Lung (tissue), 12 donors: ENCODE data around the gene CTCF. TPM values are rescaled to one million over a fixed set of nuclear protein-coding genes. Genes with fewer than 3 reads are reported as not detected.

ENCODE experiments used
- ATAC-seq: fragments of 200-7000 bp; cut with Tn5 transposase; one replicate; pipeline ENCODE4 v1.9.1; 2020; ENCODE audit warnings: moderate number of reproducible peaks; ENCODE audit not compliant: insufficient read depth, low FRiP score
- DNase-seq, 3 donors: peaks; one replicate each; pipeline ENCODE4 v3.0.0-alpha.2; 2013 to 2017
- H3K27ac ChIP-seq, 2 donors: one replicate each; pipeline ENCODE4 v1.5.1; 2013; ENCODE audit warnings: mild to moderate bottlenecking in 2 of 2, moderate library complexity in 2 of 2, control low read depth in 1 of 2, inconsistent platforms in 1 of 2, low read depth in 1 of 2, low read length in 1 of 2
- H3K27me3 ChIP-seq, 3 donors: one replicate each; pipeline ENCODE4 v1.5.1; 2013; ENCODE audit warnings: low read length in 2 of 3; ENCODE audit not compliant: control insufficient read depth in 3 of 3, insufficient read depth in 3 of 3
- H3K36me3 ChIP-seq, 4 donors: one replicate each; pipeline ENCODE4 v1.5.1; 2013; ENCODE audit warnings: low read length in 4 of 4, mild to moderate bottlenecking in 1 of 4, moderate library complexity in 1 of 4; ENCODE audit not compliant: control insufficient read depth in 4 of 4, insufficient read depth in 4 of 4
- H3K4me1 ChIP-seq, 5 donors: one replicate each; pipeline ENCODE4 v1.5.1; 2013; ENCODE audit warnings: low read length in 5 of 5, mild to moderate bottlenecking in 2 of 5, moderate library complexity in 1 of 5; ENCODE audit not compliant: control insufficient read depth in 5 of 5, insufficient read depth in 5 of 5
- H3K4me3 ChIP-seq: one replicate; pipeline ENCODE4 v1.5.1; 2013; ENCODE audit warnings: mild to moderate bottlenecking, control low read depth, moderate library complexity
- H3K9ac ChIP-seq, 2 donors: one replicate each; pipeline ENCODE4 v1.5.1; 2013; ENCODE audit warnings: low read length in 2 of 2, control low read depth in 1 of 2; ENCODE audit not compliant: insufficient read depth in 1 of 2
- H3K9me3 ChIP-seq, 4 donors: one replicate each; pipeline ENCODE4 v1.5.1; 2013; ENCODE audit warnings: low read length in 3 of 4, mild to moderate bottlenecking in 1 of 4, moderate library complexity in 1 of 4; ENCODE audit not compliant: control insufficient read depth in 4 of 4, insufficient read depth in 3 of 4
- CTCF ChIP-seq: IDR thresholded peaks from 2 replicates; pipeline ENCODE4 v1.5.1; 2012; ENCODE audit warnings: mild to moderate bottlenecking; ENCODE audit errors: control extremely low read depth, extremely low read depth
- WGBS, 2 donors: extraction: QIAGEN DNeasy Blood & Tissue Kit; methylation state at CpG; one replicate each; pipeline ENCODE4 v1.1.7; 2013; 5-methylcytosine and 5-hydroxymethylcytosine counted together
- polyA plus RNA-seq, 2 donors: library from polyadenylated mRNA; stranded (reverse); fragments of 200-250 nt; gene quantifications; one replicate each; pipeline ENCODE4 v1.2.1, GENCODE V29; 2013
- total RNA-seq, 2 donors: library from RNA; depleted of rRNA in 1 of 2; stranded (reverse); fragments of >200 nt in 1 of 2; gene quantifications; one replicate each; pipeline ENCODE4 v1.2.1, GENCODE V29; 2014 to 2021
- donor health status: control.
- donor health status: control.
- donor health status: Bipolar disorder and iron deficiency.
- donor health status: healthy.
- donor health status: DM: yes; HTN: yes; CAD: no.

The CTCF gene
- total and polyA plus RNA-seq, 4 donors: 16.7 to 54.2 (median 23.3) TPM

GRCh38 chr16:67652578-67653127, 90.3 kb downstream of the CTCF start:
- Histone ChIP-seq H3K9me3 (no peaks in the 10 kb centered on the region), H3K27me3 (peaks cover 0 to 56% (median 43%) of the 10 kb centered on the region in 3 donors), H3K4me1 (peaks cover 0 to 8% (median 5%) of the 10 kb centered on the region in 5 donors), H3K36me3 (peaks cover 0 to 7% (median 2%) of the 10 kb centered on the region in 4 donors), H3K4me3 (no peak overlapping the region), H3K27ac (no peak overlapping the region), H3K9ac (no peak overlapping the region)
- peak in 2 of 3 donors; percentile 18 to 39 for DNase-seq
- TF ChIP-seq CTCF: no peak
- ATAC-seq: no peak
- 30 to 62% methylated on average over 53 to 59 of the region's 59 CpGs for WGBS, 2 donors

GRCh38 chr16:67653128-67653788, 90.9 kb downstream of the CTCF start:
- no peak overlapping the region for H3K9ac ChIP-seq
- H3K4me3 ChIP-seq: no peak overlapping the region
- peak in 2 of 3 donors; percentile 11 to 44 for DNase-seq
- peaks cover 0 to 8% (median 5%) of the 10 kb centered on the region in 5 donors for H3K4me1 ChIP-seq
- no peaks in the 10 kb centered on the region for H3K9me3 ChIP-seq
- peaks cover 0 to 50% (median 43%) of the 10 kb centered on the region in 3 donors for H3K27me3 ChIP-seq
- H3K27ac ChIP-seq: no peak overlapping the region
- no peak for ATAC-seq
- TF ChIP-seq CTCF: no peak
- 25 to 60% methylated on average over 53 to 68 of the region's 68 CpGs for WGBS, 2 donors
- peaks cover 0 to 11% (median 3%) of the 10 kb centered on the region in 4 donors for H3K36me3 ChIP-seq

GRCh38 chr16:67653789-67654402, 91.6 kb downstream of the CTCF start:
- peaks cover 0 to 45% (median 41%) of the 10 kb centered on the region in 3 donors for H3K27me3 ChIP-seq
- no peak overlapping the region for H3K27ac ChIP-seq
- H3K4me1 ChIP-seq: peaks cover 0 to 9% (median 6%) of the 10 kb centered on the region in 5 donors
- H3K4me3 ChIP-seq: no peak overlapping the region
- ATAC-seq: no peak
- no peak overlapping the region for H3K9ac ChIP-seq
- 44 to 69% methylated on average over 25 of the region's 25 CpGs for WGBS, 2 donors
- peaks cover 0 to 12% (median 4%) of the 10 kb centered on the region in 4 donors for H3K36me3 ChIP-seq
- TF ChIP-seq CTCF: no peak
- no peak for DNase-seq
- H3K9me3 ChIP-seq: no peaks in the 10 kb centered on the region
